ENCODE measurements around the gene SEL1L. TPM values are rescaled to one million over a fixed set of nuclear protein-coding genes. Genes with fewer than 3 reads are reported as not detected.

The SEL1L gene
- total RNA-seq, 1 donor from 2014 or later: 43.1 TPM

DNA sequence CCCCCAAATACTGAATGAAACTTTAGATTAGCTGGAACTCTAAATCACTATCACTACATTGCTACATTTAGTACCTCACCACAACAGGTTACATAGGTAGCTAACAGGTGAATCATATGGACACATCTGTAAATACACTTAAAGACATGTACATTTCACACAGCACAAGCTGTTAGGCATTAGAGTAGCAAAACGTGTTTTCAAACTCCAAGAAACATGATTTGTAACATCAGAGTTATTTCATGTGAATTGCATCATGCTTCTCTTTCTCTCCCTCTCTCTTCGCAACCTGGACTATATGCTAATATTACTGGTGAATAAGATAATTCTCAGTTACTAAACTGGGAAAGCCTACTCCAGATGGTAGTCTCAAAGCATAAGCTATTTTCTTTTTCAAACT, 4.3 kb downstream of the SEL1L start:
- Mint-ChIP-seq H3K27ac (ENCODE audit: unreplicated experiment) (no peak overlapping the region), H3K9me3 (ENCODE audit: unreplicated experiment) (no peaks in the 10 kb centered on the region)

DNA sequence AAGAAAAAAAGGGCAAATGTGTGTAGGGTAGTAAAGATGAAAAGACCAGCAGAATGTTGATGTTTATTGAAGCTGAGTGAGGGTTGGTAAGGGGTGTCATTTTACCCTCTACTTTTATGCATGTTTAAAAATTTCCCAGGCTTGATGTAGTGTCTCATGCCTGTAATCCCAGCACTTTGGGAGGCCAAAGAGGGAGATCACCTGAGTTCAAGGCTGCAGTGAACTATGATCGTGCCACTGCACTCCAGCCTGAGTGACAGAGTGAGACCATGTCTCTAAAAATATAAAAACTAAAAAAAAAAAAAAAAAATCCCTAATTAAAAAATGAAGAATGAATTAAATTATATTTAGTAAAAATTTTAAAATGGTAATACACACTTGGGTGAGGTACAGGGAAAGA, 8.5 kb downstream of the SEL1L start:
- Mint-ChIP-seq H3K4me3 (ENCODE audit: unreplicated experiment) (no peak overlapping the region), H3K4me1 (ENCODE audit: low read depth, unreplicated experiment) (no peaks in the 10 kb centered on the region), H3K27ac (ENCODE audit: unreplicated experiment) (no peak overlapping the region), H3K27me3 (ENCODE audit: unreplicated experiment) (peaks cover 2% of the 10 kb centered on the region), H3K9me3 (ENCODE audit: unreplicated experiment) (no peaks in the 10 kb centered on the region), H3K36me3 (ENCODE audit: unreplicated experiment) (no peaks in the 10 kb centered on the region)
- DNase-seq: no peak
- no peak for TF ChIP-seq CTCF (IDR thresholded peaks at IDR 0.05; ENCODE audit: partially characterized antibody, unreplicated experiment)

More for the DNA sequence above, 4.3 kb downstream of the SEL1L start:
- DNase-seq: no peak
- no peak for TF ChIP-seq CTCF (IDR thresholded peaks at IDR 0.05; ENCODE audit: partially characterized antibody, unreplicated experiment)
- Mint-ChIP-seq H3K36me3 (ENCODE audit: unreplicated experiment) (no peaks in the 10 kb centered on the region), H3K27me3 (ENCODE audit: unreplicated experiment) (peaks cover 2% of the 10 kb centered on the region), H3K4me3 (ENCODE audit: unreplicated experiment) (no peak overlapping the region), H3K4me1 (ENCODE audit: low read depth, unreplicated experiment) (no peaks in the 10 kb centered on the region)

DNA sequence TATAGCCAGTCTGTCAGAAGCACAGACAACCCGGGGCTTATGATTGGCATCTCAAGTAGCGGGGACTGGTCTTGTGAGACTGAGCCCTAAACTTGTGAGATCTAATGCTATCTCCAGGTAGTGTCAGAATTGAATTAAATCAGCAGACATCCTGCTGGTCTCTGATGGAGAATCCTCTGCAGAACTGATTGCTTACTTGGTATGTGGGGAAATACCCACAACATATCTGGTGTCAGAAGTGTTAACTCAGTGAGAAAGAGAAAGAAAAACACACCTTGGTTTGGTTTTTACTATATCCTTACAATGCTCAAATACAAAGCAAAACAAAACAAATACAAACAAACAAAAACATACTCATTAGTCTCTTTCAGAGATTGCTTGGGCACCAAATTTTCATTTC, 10.0 kb downstream of the SEL1L start:
- Mint-ChIP-seq H3K4me3 (ENCODE audit: unreplicated experiment) (no peak overlapping the region), H3K9me3 (ENCODE audit: unreplicated experiment) (no peaks in the 10 kb centered on the region), H3K27ac (ENCODE audit: unreplicated experiment) (no peak overlapping the region), H3K4me1 (ENCODE audit: low read depth, unreplicated experiment) (no peaks in the 10 kb centered on the region), H3K36me3 (ENCODE audit: unreplicated experiment) (no peaks in the 10 kb centered on the region), H3K27me3 (ENCODE audit: unreplicated experiment) (peaks cover 2% of the 10 kb centered on the region)
- no peak for TF ChIP-seq CTCF (IDR thresholded peaks at IDR 0.05; ENCODE audit: partially characterized antibody, unreplicated experiment)
- DNase-seq: no peak

- H3K27me3 Mint-ChIP-seq (ENCODE audit: unreplicated experiment): peaks cover 2% of the 10 kb centered on the region
- H3K4me3 Mint-ChIP-seq (ENCODE audit: unreplicated experiment): no peak overlapping the region
- TF ChIP-seq CTCF (IDR thresholded peaks at IDR 0.05; ENCODE audit: partially characterized antibody, unreplicated experiment): no peak
- no peaks in the 10 kb centered on the region for H3K36me3 Mint-ChIP-seq (ENCODE audit: unreplicated experiment)
- H3K9me3 Mint-ChIP-seq (ENCODE audit: unreplicated experiment): no peaks in the 10 kb centered on the region
- no peaks in the 10 kb centered on the region for H3K4me1 Mint-ChIP-seq (ENCODE audit: low read depth, unreplicated experiment)
- no peak for DNase-seq
- H3K27ac Mint-ChIP-seq (ENCODE audit: unreplicated experiment): no peak overlapping the region
Measured at GRCh38 chr14:81523016-81523415, 10.6 kb downstream of the SEL1L start.

DNA sequence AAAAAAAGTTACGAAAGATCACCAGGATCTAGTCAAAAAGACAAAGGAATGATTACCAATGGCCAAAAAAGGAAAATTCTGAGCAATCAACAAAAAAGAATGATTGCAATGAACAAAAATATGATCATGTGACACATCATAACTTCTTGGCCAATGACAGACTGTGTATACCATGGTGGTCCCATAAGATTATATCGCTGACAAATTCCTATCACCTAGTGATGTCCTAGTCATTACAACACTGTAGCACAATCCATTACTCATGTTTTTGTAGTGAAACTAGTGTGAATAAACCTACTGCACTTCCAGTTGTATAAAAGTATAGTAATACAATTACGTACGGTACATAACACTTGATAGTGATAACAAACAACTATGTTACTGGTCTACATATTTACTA, 12.3 kb downstream of the SEL1L start:
- no peak for TF ChIP-seq CTCF (IDR thresholded peaks at IDR 0.05; ENCODE audit: partially characterized antibody, unreplicated experiment)
- no peak overlapping the region for H3K27ac Mint-ChIP-seq (ENCODE audit: unreplicated experiment)
- peaks cover 3% of the 10 kb centered on the region for H3K9me3 Mint-ChIP-seq (ENCODE audit: unreplicated experiment)
- H3K4me3 Mint-ChIP-seq (ENCODE audit: unreplicated experiment): no peak overlapping the region
- no peak for DNase-seq
- H3K27me3 Mint-ChIP-seq (ENCODE audit: unreplicated experiment): no peaks in the 10 kb centered on the region
- H3K4me1 Mint-ChIP-seq (ENCODE audit: low read depth, unreplicated experiment): no peaks in the 10 kb centered on the region
- H3K36me3 Mint-ChIP-seq (ENCODE audit: unreplicated experiment): no peaks in the 10 kb centered on the region

Data from glutamatergic neuron (in vitro differentiated cells).